PC-3 (cell line): Measurements from ENCODE around the gene C17orf78. TPM values are rescaled to one million over a fixed set of nuclear protein-coding genes. Genes with fewer than 3 reads are reported as not detected.
"Not testable (repeated sequence)": the region's sequence is repeated elsewhere in the genome, so short reads cannot be mapped to it uniquely, and the experiment has no call there.

Source experiments
- ATAC-seq: fragments of 200-7000 bp; cut with Tn5 transposase; 2 replicates; pipeline ENCODE4 v1.9.1; 2020; ENCODE audit warnings: mild to moderate bottlenecking, moderate library complexity
- BruUV-seq: library from RNA; stranded (reverse); fragments of 400-500 nt; replicated peaks from 2 replicates; lab custom pipeline; 2021; lab: Mats Ljungman, UMichigan
- CTCF ChIA-PET: fragments of 300-600 bp; sonication (Branson Sonifier 250); formaldehyde crosslinking; loops from one replicate; lab custom pipeline; 2022; ENCODE audit warnings: antibody characterized with exemption; lab: Charles Lee
- POLR2A ChIA-PET: fragments of 300-600 bp; sonication (Branson Sonifier 250); formaldehyde crosslinking; loops from one replicate; lab custom pipeline; 2022; ENCODE audit warnings: antibody characterized with exemption; ENCODE audit not compliant: unreplicated experiment; lab: Charles Lee
- DNase-seq: peaks from one replicate; pipeline ENCODE4 v3.0.0-alpha.2; 2015
- H2AFZ ChIP-seq: fragments of 300-600 bp; sonication (generic); 2 replicates; pipeline ENCODE4 v1.6.0; 2016; ENCODE audit warnings: antibody characterized with exemption, low read length
- H3F3A ChIP-seq: fragments of 300-600 bp; sonication (generic); one replicate; pipeline ENCODE4 v1.6.0; 2017; ENCODE audit warnings: antibody characterized with exemption, low read length, control low read depth, mild to moderate bottlenecking; ENCODE audit not compliant: unreplicated experiment
- H3K27ac ChIP-seq: fragments of 300-600 bp; sonication (generic); 2 replicates; pipeline ENCODE4 v1.5.1; 2016; ENCODE audit warnings: mild to moderate bottlenecking, low read length
- H3K27me3 ChIP-seq: fragments of 300-600 bp; sonication (generic); 2 replicates; pipeline ENCODE4 v1.6.1; 2016; ENCODE audit warnings: low read length, mixed read lengths
- H3K36me3 ChIP-seq: fragments of 300-600 bp; sonication (generic); 2 replicates; pipeline ENCODE4 v1.6.1; 2016; ENCODE audit warnings: low read depth, mixed run types, low read length, mixed read lengths
- H3K4me1 ChIP-seq: fragments of 300-600 bp; sonication (generic); 2 replicates; pipeline ENCODE4 v1.5.1; 2016; ENCODE audit warnings: low read length; ENCODE audit not compliant: insufficient read depth
- H3K4me2 ChIP-seq: fragments of 300-600 bp; sonication (generic); 2 replicates; pipeline ENCODE4 v1.6.0; 2016; ENCODE audit warnings: low read length
- H3K4me3 ChIP-seq: fragments of 300-600 bp; sonication (generic); 2 replicates; pipeline ENCODE4 v1.5.1; 2016; ENCODE audit warnings: mild to moderate bottlenecking, low read length, mixed read lengths
- H3K79me2 ChIP-seq: fragments of 300-600 bp; sonication (generic); 2 replicates; pipeline ENCODE4 v1.6.1; 2017; ENCODE audit warnings: low read length, mixed read lengths
- H3K9ac ChIP-seq: fragments of 300-600 bp; sonication (generic); 2 replicates; pipeline ENCODE4 v1.6.0; 2016; ENCODE audit warnings: mild to moderate bottlenecking, low read length
- H3K9me2 ChIP-seq: fragments of 300-600 bp; sonication (generic); replicated peaks from 2 replicates; pipeline ENCODE4 v1.6.1; 2016; ENCODE audit warnings: mixed run types, low read length, mixed read lengths
- H3K9me3 ChIP-seq: fragments of 300-600 bp; sonication (generic); 2 replicates; pipeline ENCODE4 v1.6.1; 2016; ENCODE audit warnings: low read length, mixed read lengths
- H4K20me1 ChIP-seq: fragments of 300-600 bp; sonication (generic); 2 replicates; pipeline ENCODE4 v1.6.1; 2016; ENCODE audit warnings: low read length, mixed read lengths
- EZH2 ChIP-seq: fragments of 300-600 bp; sonication (generic); IDR thresholded peaks from one replicate; pipeline ENCODE4 v1.6.1; 2017; ENCODE audit warnings: antibody characterized with exemption, mild to moderate bottlenecking, low read length; ENCODE audit not compliant: unreplicated experiment
- EZH2phosphoT487 ChIP-seq: fragments of 300-600 bp; sonication (generic); IDR thresholded peaks from 2 replicates; pipeline ENCODE4 v1.6.1; 2018; ENCODE audit warnings: mild to moderate bottlenecking, antibody characterized with exemption, low read length, borderline replicate concordance
- intact Hi-C: fragments of 100-400 bp; cut with micrococcal nuclease; formaldehyde crosslinking; loops from 2 replicates; pipeline ENCODE4 v1.9.0; 2023
- total RNA-seq: library from RNA; depleted of rRNA; stranded (reverse); fragments of >200 nt; gene quantifications from 2 replicates; pipeline ENCODE4 v1.2.3, GENCODE V29; 2014; rRNA removed
- TF ChIP-seq, protein P1 (sequence below): fragments of 300-600 bp; sonication (generic); conservative IDR thresholded peaks from 2 replicates; pipeline ENCODE4 v1.5.1; 2017; ENCODE audit warnings: antibody characterized with exemption, low read depth, mild to moderate bottlenecking, low read length

C17orf78 gene
- total RNA-seq, 1 experiment from 2014 or later, result not detected

- CTCF ChIA-PET, result interaction anchor here (0.6 to 0.7 kb wide), 2 partner anchors 79 to 370 kb away, joined by 3 read pairs; no protein-coding TSS in a partner anchor
Measured at GRCh38 chr17:37438141-37438540, 62.4 kb downstream of the C17orf78 start.

DNA sequence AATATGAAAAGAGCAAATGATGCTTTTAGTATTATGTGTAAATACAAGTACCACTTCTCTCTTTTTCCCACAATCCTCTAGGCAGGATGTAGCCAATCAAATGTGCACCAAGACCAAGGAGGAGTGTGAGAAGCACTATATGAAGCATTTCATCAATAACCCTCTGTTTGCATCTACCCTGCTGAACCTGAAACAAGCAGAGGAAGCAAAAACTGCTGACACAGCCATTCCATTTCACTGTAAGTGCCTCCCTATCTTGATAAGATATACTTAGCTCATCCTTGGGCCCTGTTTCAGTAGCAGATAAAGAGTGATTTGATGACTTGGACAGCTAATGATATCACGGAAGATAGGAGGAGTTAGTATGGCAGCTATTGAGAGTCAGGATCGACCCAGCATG is 64.6 kb downstream of the C17orf78 start:
- Histone ChIP-seq H3K27ac (no peak overlapping the region), H3F3A (no peaks in the 10 kb centered on the region), H2AFZ (no peak overlapping the region), H3K79me2 (no peaks in the 10 kb centered on the region), H4K20me1 (no peaks in the 10 kb centered on the region), H3K4me1 (no peaks in the 10 kb centered on the region), H3K36me3 (peaks cover 11% of the 10 kb centered on the region), H3K9me3 (no peaks in the 10 kb centered on the region), H3K4me2 (no peak overlapping the region), H3K4me3 (no peak overlapping the region), H3K27me3 (no peaks in the 10 kb centered on the region), H3K9me2 (no peaks in the 10 kb centered on the region), H3K9ac (no peak overlapping the region)
- POLR2A ChIA-PET, result no interaction called here
- CTCF ChIA-PET, result no interaction called here
- intact Hi-C loops, result no loop called here
- no peak for ATAC-seq
- BruUV-seq, result no TSS peak
- DNase-seq, result no peak
- TF ChIP-seq EZH2phosphoT487, result no peak
- TF ChIP-seq, protein P1, sequence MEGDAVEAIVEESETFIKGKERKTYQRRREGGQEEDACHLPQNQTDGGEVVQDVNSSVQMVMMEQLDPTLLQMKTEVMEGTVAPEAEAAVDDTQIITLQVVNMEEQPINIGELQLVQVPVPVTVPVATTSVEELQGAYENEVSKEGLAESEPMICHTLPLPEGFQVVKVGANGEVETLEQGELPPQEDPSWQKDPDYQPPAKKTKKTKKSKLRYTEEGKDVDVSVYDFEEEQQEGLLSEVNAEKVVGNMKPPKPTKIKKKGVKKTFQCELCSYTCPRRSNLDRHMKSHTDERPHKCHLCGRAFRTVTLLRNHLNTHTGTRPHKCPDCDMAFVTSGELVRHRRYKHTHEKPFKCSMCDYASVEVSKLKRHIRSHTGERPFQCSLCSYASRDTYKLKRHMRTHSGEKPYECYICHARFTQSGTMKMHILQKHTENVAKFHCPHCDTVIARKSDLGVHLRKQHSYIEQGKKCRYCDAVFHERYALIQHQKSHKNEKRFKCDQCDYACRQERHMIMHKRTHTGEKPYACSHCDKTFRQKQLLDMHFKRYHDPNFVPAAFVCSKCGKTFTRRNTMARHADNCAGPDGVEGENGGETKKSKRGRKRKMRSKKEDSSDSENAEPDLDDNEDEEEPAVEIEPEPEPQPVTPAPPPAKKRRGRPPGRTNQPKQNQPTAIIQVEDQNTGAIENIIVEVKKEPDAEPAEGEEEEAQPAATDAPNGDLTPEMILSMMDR, result no peak

More at GRCh38 chr17:37438141-37438540, 62.4 kb downstream of the C17orf78 start:
- no TSS peak for BruUV-seq
- Histone ChIP-seq H3K4me1 (no peaks in the 10 kb centered on the region), H3K4me3 (no peak overlapping the region), H3K4me2 (no peak overlapping the region), H4K20me1 (no peaks in the 10 kb centered on the region), H3F3A (no peaks in the 10 kb centered on the region), H3K9ac (no peak overlapping the region), H3K27ac (no peak overlapping the region), H2AFZ (no peak overlapping the region), H3K9me3 (no peaks in the 10 kb centered on the region), H3K9me2 (no peaks in the 10 kb centered on the region), H3K36me3 (peaks cover 11% of the 10 kb centered on the region), H3K79me2 (no peaks in the 10 kb centered on the region), H3K27me3 (no peaks in the 10 kb centered on the region)
- intact Hi-C loops, result no loop called here
- DNase-seq (peak; percentile 19), ATAC-seq (no peak)
- TF ChIP-seq EZH2 (no peak), EZH2phosphoT487 (no peak)
- TF ChIP-seq, protein P1, result peak; percentile 55
- POLR2A ChIA-PET, result no interaction called here

DNA sequence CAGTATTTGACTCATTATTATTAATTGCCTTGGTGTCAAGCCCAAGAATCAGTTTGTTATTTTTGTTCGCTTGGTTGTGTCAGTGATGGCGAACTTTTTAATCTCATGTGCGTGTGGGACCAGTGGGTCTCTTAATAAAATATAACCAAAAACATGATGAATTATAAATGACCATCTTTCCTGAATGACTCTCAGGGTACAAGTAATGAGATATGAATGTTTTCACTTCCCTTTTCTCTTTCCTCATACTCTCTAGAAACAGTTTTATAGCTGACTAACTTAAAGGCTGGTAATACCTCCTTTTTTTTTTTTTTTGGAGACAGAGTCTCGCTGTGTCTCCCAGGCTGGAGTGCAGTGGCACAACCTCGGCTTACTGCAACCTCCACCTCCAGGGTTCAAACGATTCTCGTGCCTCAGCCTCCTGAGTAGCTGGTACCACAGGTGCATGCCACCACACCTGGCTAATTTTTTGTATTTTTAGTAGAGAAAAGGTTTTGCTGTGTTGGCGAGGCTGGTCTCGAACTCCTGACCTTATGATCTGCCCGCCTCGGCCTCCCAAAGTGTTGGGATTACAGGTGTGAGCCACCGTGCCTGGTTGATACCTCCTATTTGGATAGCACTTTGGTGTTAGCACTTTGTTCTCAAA is 65.7 kb downstream of the C17orf78 start:
- H3K27me3 ChIP-seq, H3K9me2 ChIP-seq, H3K79me2 ChIP-seq, H2AFZ ChIP-seq, H3K4me1 ChIP-seq, H3K4me3 ChIP-seq, CTCF ChIA-PET, H3K4me2 ChIP-seq, H3F3A ChIP-seq, DNase-seq, BruUV-seq, ATAC-seq, intact Hi-C loops, H3K9ac ChIP-seq, H3K9me3 ChIP-seq, H4K20me1 ChIP-seq, H3K27ac ChIP-seq: not testable (repeated sequence)
- POLR2A ChIA-PET, result interaction anchor here (0.6 kb wide), 1 partner anchor 141 kb away, joined by 18 read pairs; no protein-coding TSS in a partner anchor
- peaks cover 11% of the 10 kb centered on the region for H3K36me3 ChIP-seq

Other genes starting within 250 kb of the C17orf78 start
- gene ACACA, start 30.9 kb downstream of the C17orf78 start, total RNA-seq, result 33.0 and 40.3 TPM in 2 replicates
- gene TADA2A, start 30.9 kb downstream of the C17orf78 start, total RNA-seq, result 12.7 and 16.5 TPM in 2 replicates
- 49.4 and 56.2 TPM in 2 replicates for gene DUSP14, start 113.9 kb downstream of the C17orf78 start, total RNA-seq
- gene SYNRG, start 233.4 kb downstream of the C17orf78 start, total RNA-seq, result 7.3 and 9.7 TPM in 2 replicates